ENCODE results near the gene PDIA3.
A peak's percentile ranks its signal among the peaks of the same experiment; 100 is the strongest.
"Not testable (repeated sequence)": the region's sequence is repeated elsewhere in the genome, so short reads cannot be mapped to it uniquely, and the experiment has no call there.

Gene PDIA3

DNA sequence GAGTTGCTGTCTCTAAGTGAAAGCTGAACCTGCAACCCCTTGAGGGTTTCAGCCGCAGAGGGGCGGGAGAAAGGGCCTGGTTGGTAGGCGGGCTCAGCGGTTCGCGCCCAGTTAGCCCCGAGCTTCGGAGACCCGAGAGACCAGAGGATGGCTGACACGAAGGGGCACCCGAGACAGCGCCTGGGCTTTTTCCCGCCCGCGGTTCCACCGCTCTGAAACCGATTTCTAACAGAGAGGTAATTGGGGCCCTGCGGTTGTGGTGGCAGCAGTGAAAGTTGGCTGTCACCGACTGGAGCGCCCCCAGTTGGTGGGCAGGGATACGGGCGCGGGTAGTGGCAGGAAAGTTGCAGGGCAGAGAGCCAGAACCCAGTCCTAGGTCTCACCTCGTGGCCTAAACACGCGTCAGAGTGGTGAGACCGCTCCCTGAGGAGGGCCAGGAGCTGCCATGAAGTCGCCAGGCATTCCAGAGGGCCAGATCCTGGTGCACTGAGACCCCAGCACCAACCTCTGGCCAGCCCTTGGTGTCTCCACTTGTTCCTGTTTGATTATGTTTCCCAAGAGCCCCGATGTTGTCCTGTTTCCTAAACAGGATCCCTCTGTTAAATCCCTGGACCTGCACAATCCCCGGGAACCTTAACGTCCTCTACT is 31.2 kb downstream of the PDIA3 start:
- DNase-seq = peak; percentile 92

DNA sequence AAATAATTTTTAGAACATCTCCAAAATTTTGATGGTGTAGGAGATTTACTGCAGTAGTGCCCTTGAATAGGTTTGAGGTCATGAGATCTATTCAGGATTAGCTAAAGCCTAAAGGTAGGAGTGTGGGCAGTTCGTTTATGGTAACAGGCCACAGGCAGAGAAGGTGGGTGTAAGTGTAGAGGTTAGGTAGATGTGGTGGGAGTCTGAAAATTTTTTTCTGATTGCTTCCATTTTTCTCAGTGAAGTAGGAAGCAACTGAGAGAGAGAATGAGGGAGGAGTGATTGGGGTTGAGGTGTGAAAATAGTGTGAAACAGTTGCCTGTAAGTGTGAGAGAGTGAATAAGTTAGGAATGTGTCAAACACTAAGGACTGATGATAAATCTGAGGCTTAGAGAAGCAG is 32.8 kb downstream of the PDIA3 start:
- no peak for DNase-seq

DNA sequence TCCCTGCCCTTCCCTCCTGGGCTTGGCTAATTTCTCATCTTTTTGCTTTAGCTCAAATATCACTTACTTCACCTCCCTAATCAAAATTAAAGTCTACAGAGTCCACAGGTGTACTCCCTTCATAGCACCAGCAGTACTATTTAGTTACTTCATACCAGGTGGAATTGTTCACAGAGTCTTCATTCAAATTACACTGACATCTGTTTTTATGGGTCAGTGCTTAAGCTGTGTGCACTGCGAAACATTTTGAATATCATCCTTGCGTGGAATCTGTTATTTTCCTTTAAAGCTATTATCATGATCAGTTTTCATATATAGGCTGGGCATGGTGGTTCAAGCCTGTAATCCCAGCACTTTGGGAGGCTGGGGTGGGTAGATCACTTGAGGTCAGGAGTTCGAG is 43.2 kb downstream of the PDIA3 start:
- DNase-seq = no peak

DNA sequence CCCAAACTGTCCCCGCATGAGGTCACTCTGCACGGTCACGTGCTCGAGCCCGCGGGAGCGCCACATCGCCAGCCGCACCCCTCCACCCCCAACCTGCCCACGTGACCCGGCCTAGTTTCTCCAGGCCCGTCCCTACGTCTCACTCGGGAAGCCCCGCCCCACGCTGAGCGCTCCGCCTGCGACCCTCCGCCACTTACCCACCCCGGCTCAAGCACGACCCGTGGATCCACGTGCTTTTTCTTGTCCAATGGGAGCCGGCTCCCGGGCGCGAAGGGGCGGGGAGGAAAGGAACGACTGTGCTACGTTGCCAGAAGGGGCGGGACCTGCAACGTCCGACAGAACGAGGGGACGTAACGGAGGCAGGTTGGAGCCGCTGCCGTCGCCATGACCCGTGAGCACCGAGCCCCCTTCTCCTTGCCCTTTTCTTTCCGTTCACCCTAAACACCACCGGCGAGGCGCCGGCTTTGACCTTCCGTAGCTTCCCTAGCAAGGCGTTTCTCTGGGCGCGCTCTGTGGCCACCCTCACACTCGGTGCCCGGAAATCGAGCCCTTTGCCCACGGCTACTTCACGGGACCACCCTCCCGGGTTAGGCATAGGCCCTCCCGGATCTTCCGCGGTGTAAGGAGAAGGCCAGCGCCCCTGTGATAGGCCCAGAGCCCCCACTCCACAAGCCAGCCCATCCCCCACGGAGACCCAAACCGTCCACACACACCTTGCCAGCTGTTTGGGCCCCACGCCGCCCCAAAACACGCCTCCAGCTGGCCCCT is 45.9 kb downstream of the PDIA3 start, which contains the start of gene SERF2:
Gene SERF2, plus strand, starts transcription at position 328 of the 768 bp plus-strand sequence. Its CDS starts 57 bp downstream, at position 385.
- DNase-seq = peak; percentile 100

DNA sequence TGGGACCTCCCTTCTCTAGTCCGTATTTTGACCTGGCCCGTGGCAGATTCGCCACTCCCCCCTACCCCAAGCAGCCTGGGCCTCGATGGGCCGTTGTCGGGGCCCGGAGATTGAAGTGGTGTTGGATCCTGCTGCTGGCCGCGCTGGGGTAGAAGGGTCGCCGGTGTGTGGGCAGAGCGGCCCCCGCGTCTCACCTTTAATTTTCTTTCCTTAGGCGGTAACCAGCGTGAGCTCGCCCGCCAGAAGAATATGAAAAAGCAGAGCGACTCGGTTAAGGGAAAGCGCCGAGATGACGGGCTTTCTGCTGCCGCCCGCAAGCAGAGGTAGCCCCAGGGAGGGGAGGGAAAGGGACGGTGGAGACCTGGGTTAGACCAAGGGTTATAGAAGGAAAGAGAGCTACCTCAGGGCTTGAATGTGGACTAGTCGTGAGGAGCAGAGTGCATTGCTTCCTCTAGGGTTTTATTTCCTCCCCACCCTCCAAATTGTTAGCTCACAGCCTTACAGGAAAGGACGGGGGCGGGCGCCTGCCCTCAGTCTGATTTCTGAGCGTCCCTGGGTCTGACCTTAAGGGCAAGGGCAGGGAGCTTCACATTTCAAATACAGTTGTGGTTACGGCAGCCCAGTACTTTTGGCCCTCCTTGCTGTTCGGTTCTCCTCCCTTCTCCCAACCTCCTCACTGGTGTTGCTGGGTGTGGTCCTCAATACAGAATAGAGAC is 46.7 kb downstream of the PDIA3 start:
- DNase-seq = no peak

DNA sequence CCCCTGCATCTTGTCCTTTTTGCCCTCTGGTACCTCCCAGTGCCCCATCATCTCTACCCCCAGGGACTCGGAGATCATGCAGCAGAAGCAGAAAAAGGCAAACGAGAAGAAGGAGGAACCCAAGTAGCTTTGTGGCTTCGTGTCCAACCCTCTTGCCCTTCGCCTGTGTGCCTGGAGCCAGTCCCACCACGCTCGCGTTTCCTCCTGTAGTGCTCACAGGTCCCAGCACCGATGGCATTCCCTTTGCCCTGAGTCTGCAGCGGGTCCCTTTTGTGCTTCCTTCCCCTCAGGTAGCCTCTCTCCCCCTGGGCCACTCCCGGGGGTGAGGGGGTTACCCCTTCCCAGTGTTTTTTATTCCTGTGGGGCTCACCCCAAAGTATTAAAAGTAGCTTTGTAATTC is 47.4 kb downstream of the PDIA3 start:
- DNase-seq = no peak

DNA sequence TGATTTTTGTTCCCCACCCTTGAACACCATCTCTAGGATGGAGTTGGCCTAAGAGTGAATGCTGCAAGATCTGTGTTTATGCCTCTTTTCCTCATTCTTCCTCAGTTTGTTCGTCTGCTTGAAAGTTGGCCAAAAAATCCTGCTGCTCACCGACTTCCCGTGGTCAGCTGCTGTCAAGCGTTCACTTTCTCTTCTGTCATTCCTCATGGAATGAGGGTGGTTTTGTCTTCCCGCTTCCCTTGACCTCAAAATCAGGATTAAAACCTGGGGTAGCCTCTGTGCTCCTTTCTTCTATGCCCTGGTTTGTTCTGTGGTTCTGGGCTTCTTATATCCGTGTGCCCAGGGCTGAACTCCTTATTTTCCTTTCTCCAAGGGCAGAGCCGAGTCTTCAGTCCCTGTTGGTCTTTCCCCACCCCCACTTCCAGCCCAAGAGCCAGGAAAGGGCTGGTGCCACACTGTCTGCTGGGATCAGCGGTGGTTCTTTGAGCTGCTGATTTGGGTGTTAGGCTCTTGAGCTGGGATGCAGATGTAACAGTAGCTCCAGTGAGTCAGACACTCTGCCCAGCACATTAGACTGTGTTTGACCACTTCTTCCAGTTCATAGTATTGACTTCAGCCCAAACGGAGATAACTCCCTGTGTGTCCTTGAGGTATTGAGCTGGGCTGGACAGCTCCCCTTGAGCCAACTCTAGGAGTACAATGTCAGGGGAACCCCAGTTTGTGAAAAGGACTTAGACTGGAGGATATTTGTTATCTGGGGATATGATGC is 48.2 kb downstream of the PDIA3 start:
- DNase-seq = peak; percentile 32

DNA sequence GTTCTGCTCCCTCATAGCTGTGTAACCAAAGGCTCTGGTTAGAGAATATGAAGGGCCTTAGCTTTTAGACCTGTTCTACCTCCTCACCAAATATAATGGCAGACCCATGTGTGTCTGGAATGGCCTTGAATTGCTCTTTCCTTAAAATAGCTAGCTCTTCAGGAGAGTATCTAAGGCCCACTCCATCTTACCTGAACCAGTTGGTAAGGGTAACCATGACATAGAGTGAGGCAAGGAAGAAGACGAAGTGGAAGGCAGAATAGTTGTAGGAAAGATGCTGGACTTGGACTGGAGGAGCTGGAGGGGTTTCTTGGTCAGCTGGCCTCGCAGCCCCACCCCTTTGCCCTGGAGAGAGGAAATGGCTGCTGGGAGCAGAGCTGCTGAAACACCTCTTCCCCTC is 49.0 kb downstream of the PDIA3 start:
- no peak for DNase-seq

DNA sequence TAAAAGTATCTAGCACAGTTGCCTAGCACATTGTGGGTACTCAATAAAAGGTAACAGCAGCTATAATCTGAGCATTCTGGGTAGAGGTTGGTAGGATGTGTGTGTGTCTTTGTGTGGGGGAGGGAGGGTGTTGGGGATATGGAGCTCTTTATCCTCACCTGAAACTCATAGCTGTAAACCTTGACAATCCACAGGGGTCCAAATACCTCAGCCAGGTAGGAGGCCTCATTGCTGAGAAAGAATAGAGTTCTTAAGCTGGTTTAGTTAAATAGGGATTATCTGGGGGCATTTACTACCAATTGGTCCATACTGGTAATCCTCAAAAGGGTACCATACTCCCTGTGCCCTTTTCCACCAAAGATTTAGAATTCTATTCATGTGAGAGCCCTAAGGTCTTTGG is 49.8 kb downstream of the PDIA3 start:
- DNase-seq = peak; percentile 52

DNA sequence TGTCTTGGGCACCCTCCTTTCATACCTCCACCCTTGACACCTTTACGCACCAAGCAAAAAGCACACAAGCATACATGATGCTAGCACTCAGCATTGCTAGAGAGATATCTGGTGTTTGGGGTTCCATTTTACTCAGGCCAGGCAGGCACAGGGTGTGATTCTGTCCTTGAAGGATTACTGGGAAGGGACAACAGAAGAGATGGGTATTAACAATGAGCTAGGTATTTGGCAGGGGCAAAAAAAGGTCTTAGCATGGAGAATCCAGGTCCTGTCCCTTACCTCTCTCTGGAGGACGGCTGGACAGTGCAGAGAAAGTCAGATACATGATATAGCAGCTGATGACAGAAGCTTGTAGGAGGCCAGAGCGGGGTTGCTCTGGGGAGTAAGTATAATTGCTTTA is 50.3 kb downstream of the PDIA3 start:
- DNase-seq = no peak

DNA sequence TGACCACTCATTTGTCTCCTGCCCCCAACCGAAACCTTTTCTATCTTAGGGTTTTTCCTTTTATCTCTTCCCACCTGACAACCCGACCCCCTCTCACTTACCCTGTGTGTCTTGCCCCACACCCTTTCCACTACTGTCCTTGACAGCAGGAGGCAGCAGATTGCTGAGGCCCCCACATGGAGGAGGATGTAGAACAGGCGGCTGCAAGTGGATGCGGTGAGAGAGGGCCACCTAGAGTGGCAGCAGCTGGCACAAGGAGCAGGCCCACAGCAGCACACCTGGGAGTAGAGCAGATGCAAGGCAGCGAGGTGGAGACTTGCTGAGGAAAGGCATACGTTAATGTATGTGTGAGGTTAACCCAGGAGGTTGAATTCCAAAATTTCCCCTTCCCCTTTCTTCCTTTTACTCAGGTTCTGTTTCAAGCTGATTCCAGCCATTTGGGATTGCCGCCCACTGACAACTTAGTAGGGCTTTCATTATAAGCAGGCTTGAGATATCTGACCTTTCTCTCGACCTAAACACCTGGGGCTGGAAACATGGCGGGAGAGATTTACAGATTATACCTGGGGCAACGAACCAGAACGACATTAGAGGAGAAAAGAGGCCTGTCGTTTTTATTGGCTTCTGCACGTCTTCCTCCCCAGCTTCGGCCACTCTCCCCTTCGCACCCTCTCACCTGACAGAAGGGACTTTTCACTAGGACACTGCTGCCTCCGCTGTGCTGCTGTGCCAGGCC is 53.1 kb downstream of the PDIA3 start:
- DNase-seq = peak; percentile 88

DNA sequence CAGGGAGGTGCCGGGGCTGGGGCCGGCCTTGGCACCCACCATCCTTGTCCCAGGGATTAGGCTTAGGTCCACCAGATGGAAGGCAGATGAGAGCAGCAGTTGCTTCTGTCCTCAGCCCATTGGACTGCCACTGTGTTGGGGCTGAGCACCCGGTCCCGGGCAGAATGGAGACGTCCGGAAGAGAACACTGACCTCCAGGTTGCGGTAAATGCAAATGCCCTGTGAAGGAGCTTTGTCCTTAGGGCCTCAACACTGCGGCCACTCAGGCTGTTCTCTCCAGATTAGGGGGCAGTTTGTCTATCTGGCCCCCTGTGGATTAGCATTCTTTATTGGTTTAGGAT is 53.7 kb downstream of the PDIA3 start, which contains the start of gene SERINC4:
Gene SERINC4, minus strand, starts transcription at position 276 of the 341 bp plus-strand sequence. Its CDS starts 234 bp downstream, at position 42.
- peak; percentile 97 for DNase-seq

DNA sequence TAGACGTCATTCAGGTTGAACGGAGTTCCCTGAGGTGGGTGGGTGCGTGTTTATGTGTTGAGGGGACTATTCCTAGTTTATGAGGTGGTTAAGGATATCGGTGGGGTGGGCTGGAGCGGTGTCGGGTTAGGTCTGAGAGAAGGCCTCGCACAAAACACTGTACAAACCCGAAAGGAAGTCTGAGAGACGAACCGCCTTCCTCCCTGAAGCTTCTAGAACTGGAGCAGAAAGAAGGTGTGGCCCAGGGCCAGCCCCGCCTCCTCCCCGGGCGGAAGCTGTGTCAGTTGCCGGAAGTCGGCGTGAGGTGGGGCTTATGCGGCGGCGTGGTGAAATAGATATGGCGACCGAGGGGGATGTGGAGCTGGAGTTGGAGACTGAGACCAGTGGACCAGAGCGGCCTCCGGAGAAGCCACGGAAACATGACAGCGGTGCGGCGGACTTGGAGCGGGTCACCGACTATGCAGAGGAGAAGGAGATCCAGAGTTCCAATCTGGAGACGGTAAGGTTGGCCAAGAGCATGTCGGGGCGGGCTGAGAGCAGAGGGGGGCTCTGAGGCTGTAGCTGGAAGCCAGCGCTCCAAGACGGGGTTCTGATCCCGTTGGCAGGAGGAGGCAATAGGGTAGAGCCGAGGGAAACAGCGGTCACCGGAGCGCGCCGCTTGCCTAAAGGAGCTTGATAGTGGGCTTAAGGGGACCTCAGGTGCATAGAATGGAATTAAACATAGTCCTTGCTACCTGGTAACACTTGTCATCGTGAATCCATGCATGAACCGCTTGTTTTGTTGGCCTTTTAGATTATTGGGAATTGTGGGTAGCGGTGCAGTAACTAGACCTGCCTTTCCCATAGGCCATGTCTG is 54.3 kb downstream of the PDIA3 start, which contains the start of gene HYPK:
Gene HYPK, plus strand, starts transcription at position 314 of the 856 bp plus-strand sequence. Its CDS starts 24 bp downstream, at position 338.
- DNase-seq = peak; percentile 97

DNA sequence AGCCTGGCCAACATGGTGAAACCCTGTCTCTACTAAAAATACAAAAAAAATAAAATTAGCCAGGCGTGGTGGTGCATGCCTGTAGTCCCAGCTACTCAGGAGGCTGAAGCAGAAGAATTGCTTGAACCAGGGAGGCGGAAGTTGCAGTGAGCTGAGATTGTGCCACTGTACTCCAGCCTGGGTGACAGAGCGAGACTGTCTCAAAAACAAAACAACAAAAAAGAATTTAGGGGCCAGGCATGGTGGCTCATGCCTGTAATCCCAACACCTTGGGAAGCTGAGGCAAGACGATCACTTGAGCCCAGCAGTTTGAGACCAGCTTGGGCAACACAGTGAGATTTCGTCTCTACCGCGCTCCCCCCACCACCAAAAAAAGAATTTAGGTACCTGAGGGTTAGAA is 56.4 kb downstream of the PDIA3 start:
- DNase-seq = not testable (repeated sequence)

DNA sequence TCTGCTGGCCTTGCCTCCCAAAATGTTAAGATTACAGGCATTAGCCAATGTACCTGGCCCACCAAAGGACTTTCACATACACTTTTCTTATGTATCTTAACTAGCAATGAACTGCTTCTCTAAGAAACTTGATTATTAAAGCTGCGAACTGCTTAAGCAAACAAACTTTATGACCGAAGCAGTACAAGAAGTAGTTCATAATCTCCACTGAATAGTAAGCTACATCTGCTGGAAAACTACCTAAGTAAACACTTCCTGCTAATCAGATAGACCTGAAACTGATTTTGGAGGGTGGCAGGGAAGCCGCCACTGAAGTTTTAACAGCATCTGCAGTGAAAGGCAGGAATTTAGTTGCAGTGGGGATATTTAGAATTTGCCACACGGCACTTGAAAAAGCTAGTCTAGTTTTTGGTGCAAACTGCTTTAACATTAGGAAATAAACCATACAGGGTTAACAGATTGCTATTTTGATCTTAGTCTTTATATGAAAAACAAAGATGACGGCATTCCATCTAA is 62.3 kb downstream of the PDIA3 start:
- no peak for DNase-seq

DNA sequence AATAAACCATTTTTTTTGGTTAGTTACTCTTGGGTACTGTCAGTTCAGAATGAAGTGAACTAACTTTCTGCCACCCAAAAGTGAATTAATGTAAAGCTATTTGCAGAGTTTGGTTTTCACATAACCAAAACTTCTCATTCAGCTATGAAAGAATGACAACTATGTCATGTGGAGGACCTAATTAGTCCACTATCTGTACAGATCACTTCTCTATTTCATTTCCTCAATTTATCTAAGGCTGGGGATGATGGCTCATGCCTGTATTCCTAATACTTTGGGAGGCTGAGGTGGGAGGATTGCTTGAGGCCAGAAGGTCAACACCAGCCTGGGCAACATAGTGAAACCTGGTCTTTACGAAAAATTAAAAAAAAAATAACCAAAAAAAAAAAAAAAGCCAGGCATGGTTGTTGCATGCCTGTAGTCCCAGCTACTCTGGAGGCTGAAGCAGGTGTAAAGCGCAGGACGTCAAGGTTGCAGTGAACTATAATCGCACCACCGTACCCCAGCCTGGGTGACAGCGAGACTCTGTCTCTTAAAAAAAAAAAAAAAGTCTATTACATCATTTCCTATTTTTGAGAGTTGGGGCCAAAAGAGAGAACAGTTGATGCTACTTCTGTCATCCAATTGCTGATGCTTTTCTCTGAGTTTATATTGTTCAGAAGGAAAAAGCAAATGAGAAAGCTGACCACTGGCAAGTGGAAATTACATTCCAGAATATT is 62.9 kb downstream of the PDIA3 start:
- no peak for DNase-seq

DNA sequence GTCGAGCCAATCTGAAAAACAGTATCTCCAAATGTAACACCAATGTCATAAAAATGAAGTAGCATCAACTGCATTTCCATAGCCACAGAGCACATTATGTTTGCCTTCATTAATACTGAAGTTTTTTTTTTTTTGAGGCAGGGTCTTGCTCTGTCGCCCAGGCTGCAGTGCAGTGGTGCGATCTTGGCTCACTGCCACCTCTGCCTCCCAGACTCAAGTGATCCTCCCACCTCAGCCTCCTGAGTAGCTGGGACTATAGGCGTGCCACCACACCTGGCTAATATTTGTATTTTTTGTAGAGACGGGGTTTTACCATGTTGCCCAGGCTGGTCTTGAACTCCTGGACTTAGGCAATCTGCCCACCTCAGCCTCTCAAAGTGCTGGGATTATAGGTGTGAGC is 68.8 kb downstream of the PDIA3 start:
- DNase-seq = not testable (repeated sequence)

DNA sequence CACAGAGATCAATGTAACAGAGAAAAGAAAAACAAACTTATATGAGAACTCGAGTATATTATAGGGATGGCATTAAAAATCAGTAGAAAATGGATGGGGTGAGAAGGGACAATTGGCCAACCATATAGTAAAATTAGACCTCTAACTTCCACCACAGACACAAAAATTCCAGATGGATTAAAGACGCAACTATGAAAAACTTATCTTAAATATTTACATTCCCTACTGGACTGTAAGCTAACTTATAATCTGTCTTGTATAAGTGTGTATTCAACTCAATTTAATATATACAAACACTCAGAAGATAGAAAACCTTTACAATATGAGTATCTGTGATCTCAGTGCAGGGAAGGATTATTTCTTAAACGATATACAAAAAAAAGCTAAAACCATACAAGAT is 75.3 kb downstream of the PDIA3 start:
- DNase-seq = no peak
